ENCODE data around the gene GPR173. TPM values are rescaled to one million over a fixed set of nuclear protein-coding genes. Genes with fewer than 3 reads are reported as not detected.

The GPR173 gene
- total and polyA plus RNA-seq, 2 of the 8 experiments (the other 6 are each of a cell fraction or from before 2014, with no cell fraction given) = 7.0 to 11.3 TPM

- TF ChIP-seq CHD7 (IDR thresholded peaks at IDR 0.05; ENCODE audit: insufficient replicate concordance, low read length) (no peak), MAFK (IDR thresholded peaks at IDR 0.05; ENCODE audit: low read depth, low read length) (no peak), TBP (IDR thresholded peaks at IDR 0.05; ENCODE audit: low read depth, low read length) (no peak), RXRA (IDR thresholded peaks at IDR 0.05; ENCODE audit: insufficient read depth, low read depth, low read length) (no peak), CHD1 (IDR thresholded peaks at IDR 0.05; ENCODE audit: low read depth, low read length) (no peak), TAF7 (optimal IDR thresholded peaks at IDR 0.05; ENCODE audit: borderline replicate concordance, low read depth, low read length) (no peak), POLR2A (IDR thresholded peaks at IDR 0.05; ENCODE audit: control extremely low read depth in 1 of 2, low read depth in 2 of 2, low read length in 2 of 2) (no peak), JUN (IDR thresholded peaks at IDR 0.05; ENCODE audit: low read depth, low read length) (no peak)
Observed at GRCh38 chrX:53122013-53122412, 73.4 kb downstream of the GPR173 start (continued).
